Tibial artery (tissue), 4 donors: Measurements from ENCODE around the gene NAGS.
"Not testable (repeated sequence)": the region's sequence is repeated elsewhere in the genome, so short reads cannot be mapped to it uniquely, and the experiment has no call there.

ENCODE experiments used
- DNase-seq, 2 donors: peaks; one replicate each; pipeline ENCODE4 v3.0.0-alpha.2; 2019
- H3K27ac ChIP-seq, 2 donors: fragments of 200-600 bp; sonication (generic) in 1 of 2; 1 replicate in 1 of 2; 2 replicates in 1 of 2; pipeline ENCODE4 v1.5.1; 2018 to 2019; ENCODE audit warnings: mild to moderate bottlenecking in 1 of 2
- H3K27me3 ChIP-seq, 2 donors: fragments of 200-600 bp; sonication (generic) in 1 of 2; one replicate each; pipeline versions ENCODE4 v1.5.1 to v1.6.0; 2016 to 2019
- H3K36me3 ChIP-seq, 3 donors: fragments of 200-600 bp; sonication (generic) in 2 of 3; one replicate each; pipeline ENCODE4 v1.5.1; 2016 to 2019; ENCODE audit warnings: mild to moderate bottlenecking in 2 of 3
- H3K4me1 ChIP-seq, 4 donors: fragments of 200-600 bp; sonication (generic) in 2 of 4; 1 replicate in 3 of 4; 2 replicates in 1 of 4; pipeline ENCODE4 v1.5.1; 2016 to 2019
- H3K4me3 ChIP-seq, 2 donors: fragments of 200-600 bp; sonication (generic) in 1 of 2; 1 replicate in 1 of 2; 2 replicates in 1 of 2; pipeline ENCODE4 v1.5.1; 2018 to 2019; ENCODE audit warnings: mild to moderate bottlenecking in 2 of 2
- H3K9me3 ChIP-seq, 3 donors: fragments of 200-600 bp; sonication (generic) in 1 of 3; one replicate each; pipeline ENCODE4 v1.5.1; 2016 to 2019
- CTCF ChIP-seq, 2 experiments: fragments of 200-600 bp in 1 of 2; fragments of 450-650 bp in 1 of 2; IDR thresholded peaks; one replicate each; pipeline ENCODE4 v1.5.1; 2017 to 2019; ENCODE audit warnings: antibody characterized with exemption in 2 of 2, mild to moderate bottlenecking in 1 of 2, moderate library complexity in 1 of 2
- intact Hi-C: fragments of 100-400 bp; cut with DNase I; formaldehyde crosslinking; loops from one replicate; pipeline ENCODE4 v1.15.0; 2023; ENCODE audit warnings: low total_unique reads

Gene NAGS

GRCh38 chr17:43987131-43988021 lies 17.0 kb upstream of the NAGS start:
- Histone ChIP-seq H3K27me3 (peaks cover 0 to 70% of the 10 kb centered on the region in 2 donors), H3K36me3 (no peaks in the 10 kb centered on the region), H3K4me1 (peaks cover 0 to 11% (median 10%) of the 10 kb centered on the region in 4 donors), H3K4me3 (no peak overlapping the region), H3K27ac (no peak overlapping the region), H3K9me3 (no peaks in the 10 kb centered on the region)
- intact Hi-C loops, result no loop called here
- DNase-seq, result no peak
- TF ChIP-seq CTCF (IDR thresholded peaks at IDR 0.05), result no peak

GRCh38 chr17:43988301-43988700 lies 16.1 kb upstream of the NAGS start:
- Histone ChIP-seq H3K9me3 (no peaks in the 10 kb centered on the region), H3K27ac (no peak overlapping the region), H3K36me3 (no peaks in the 10 kb centered on the region), H3K4me1 (peaks cover 0 to 10% (median 9%) of the 10 kb centered on the region in 4 donors), H3K27me3 (peaks cover 0 to 66% of the 10 kb centered on the region in 2 donors), H3K4me3 (no peak overlapping the region)
- no peak for DNase-seq
- TF ChIP-seq CTCF (IDR thresholded peaks at IDR 0.05), result no peak
- intact Hi-C loops, result no loop called here

GRCh38 chr17:43992641-43993040 lies 11.8 kb upstream of the NAGS start:
- no peaks in the 10 kb centered on the region for H3K9me3 ChIP-seq
- peaks cover 0 to 28% of the 10 kb centered on the region in 2 donors for H3K27me3 ChIP-seq
- no peak for TF ChIP-seq CTCF (IDR thresholded peaks at IDR 0.05)
- DNase-seq, result no peak
- no peak overlapping the region for H3K27ac ChIP-seq
- intact Hi-C loops, result loop anchor here (10.0 kb wide), 1 partner anchor 118 kb away; no protein-coding TSS in a partner anchor
- H3K4me1 ChIP-seq, result peaks cover 0 to 9% (median 6%) of the 10 kb centered on the region in 4 donors
- H3K4me3 ChIP-seq, result no peak overlapping the region
- H3K36me3 ChIP-seq, result no peaks in the 10 kb centered on the region

GRCh38 chr17:43994272-43995149 lies 9.9 kb upstream of the NAGS start:
- H3K9me3 ChIP-seq, result no peaks in the 10 kb centered on the region
- H3K4me1 ChIP-seq, result peaks cover 0 to 9% (median 6%) of the 10 kb centered on the region in 4 donors
- no peak overlapping the region for H3K4me3 ChIP-seq
- TF ChIP-seq CTCF (IDR thresholded peaks at IDR 0.05), result peak; percentile 61 to 65
- H3K27ac ChIP-seq, result no peak overlapping the region
- H3K36me3 ChIP-seq, result no peaks in the 10 kb centered on the region
- peak in 1 of 2 donors; percentile 68 for DNase-seq
- H3K27me3 ChIP-seq, result peaks cover 0 to 19% of the 10 kb centered on the region in 2 donors
- intact Hi-C loops, result loop anchor here (2.0 to 10.0 kb wide), 2 partner anchors 48 to 120 kb away; no protein-coding TSS in a partner anchor

GRCh38 chr17:43995150-43995471 lies 9.3 kb upstream of the NAGS start:
- intact Hi-C loops, result loop anchor here (2.0 to 10.0 kb wide), 2 partner anchors 48 to 120 kb away; no protein-coding TSS in a partner anchor
- Histone ChIP-seq H3K4me1 (peaks cover 0 to 9% (median 6%) of the 10 kb centered on the region in 4 donors), H3K27me3 (peaks cover 0 to 16% of the 10 kb centered on the region in 2 donors), H3K27ac (no peak overlapping the region), H3K9me3 (no peaks in the 10 kb centered on the region), H3K36me3 (no peaks in the 10 kb centered on the region), H3K4me3 (no peak overlapping the region)
- no peak for TF ChIP-seq CTCF (IDR thresholded peaks at IDR 0.05)
- no peak for DNase-seq

GRCh38 chr17:43997180-43997579 lies 7.2 kb upstream of the NAGS start:
- H3K27ac ChIP-seq, H3K9me3 ChIP-seq, H3K4me3 ChIP-seq, DNase-seq, H3K4me1 ChIP-seq, H3K36me3 ChIP-seq: not testable (repeated sequence)
- peaks cover 0 to 20% of the 10 kb centered on the region in 2 donors for H3K27me3 ChIP-seq
- intact Hi-C loops, result loop anchor here (10.0 kb wide), 1 partner anchor 122 kb away; no protein-coding TSS in a partner anchor
